ENCODE data around the gene CFAP210.

Gene CFAP210

DNA sequence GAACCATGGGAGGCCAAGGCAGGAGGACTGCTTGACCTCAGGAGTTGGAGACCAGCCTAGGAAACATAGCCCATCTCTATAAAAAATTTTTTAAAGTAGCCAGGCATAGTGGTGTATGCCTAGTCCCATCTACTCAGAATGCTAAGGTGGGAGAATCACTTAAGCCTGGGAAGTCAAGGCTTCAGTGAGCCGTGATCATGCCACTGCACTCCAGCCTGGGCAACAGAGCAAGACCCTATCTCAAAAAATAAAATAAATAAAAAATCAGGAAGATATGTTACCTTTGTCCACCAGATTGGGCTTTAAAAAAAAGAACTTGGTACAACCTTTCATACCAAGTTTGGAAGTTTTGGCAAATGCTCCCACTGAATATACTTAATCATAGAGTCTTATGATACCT is 35.3 kb downstream of the CFAP210 start:
- TF ChIP-seq CTCF (IDR thresholded peaks at IDR 0.05; ENCODE audit: insufficient read depth, low read depth, low read length, missing control alignments): no peak
- no peak overlapping the region for H3K4me3 ChIP-seq (ENCODE audit: low read depth, low read length)
- no peak for DNase-seq (ENCODE audit: low read depth)

DNA sequence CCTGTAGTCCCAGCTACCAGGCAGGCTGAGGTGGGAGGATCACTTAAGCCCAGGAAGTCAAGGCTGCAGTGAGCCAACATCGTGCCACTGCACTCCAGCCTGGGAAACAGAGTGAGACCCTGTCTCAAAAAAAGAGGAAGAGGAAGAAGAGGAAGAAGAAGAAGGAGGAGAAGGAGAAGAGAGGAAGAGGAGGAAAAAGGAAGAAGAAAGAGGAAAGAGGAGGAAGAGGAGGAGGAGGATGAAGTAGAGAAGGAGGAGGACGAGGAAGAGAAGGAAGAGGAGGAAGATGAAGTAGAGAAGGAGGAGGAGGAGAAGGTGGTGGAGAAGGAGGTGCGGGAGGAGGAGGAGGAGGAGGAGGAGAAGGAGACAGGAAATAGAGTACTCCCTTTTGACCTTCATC is 38.0 kb downstream of the CFAP210 start:
- H3K4me3 ChIP-seq (ENCODE audit: low read depth, low read length): no peak overlapping the region
- DNase-seq (ENCODE audit: low read depth): no peak
- TF ChIP-seq CTCF (IDR thresholded peaks at IDR 0.05; ENCODE audit: insufficient read depth, low read depth, low read length, missing control alignments): no peak

GRCh38 chr2:169653636-169654035 is 40.6 kb downstream of the CFAP210 start:
- TF ChIP-seq CTCF (IDR thresholded peaks at IDR 0.05; ENCODE audit: insufficient read depth, low read depth, low read length, missing control alignments): no peak
- no peak for DNase-seq (ENCODE audit: low read depth)

DNA sequence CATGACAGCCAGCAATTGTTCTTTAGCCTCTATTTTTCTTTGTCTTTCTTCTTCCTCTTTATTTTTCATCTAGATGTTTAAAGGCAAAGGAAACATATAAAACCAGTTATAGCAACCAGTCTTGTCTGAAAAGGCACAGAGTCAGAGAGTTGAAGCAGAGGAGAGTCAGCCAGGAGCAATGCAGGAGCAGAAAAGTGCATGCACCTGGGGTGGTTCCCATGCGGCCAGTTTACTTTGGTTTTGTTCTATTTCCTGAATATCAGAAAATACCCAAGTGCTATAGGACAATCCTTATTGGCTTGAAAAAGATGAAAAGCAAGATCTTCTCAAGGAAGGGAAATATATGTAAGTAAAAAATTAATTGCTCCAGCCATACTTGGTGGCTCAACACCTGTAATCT is 44.9 kb downstream of the CFAP210 start:
- no peak for DNase-seq (ENCODE audit: low read depth)
- H3K4me3 ChIP-seq (ENCODE audit: low read depth, low read length): no peak overlapping the region
- TF ChIP-seq CTCF (IDR thresholded peaks at IDR 0.05; ENCODE audit: insufficient read depth, low read depth, low read length, missing control alignments): no peak

More at GRCh38 chr2:169653636-169654035, 40.6 kb downstream of the CFAP210 start:
- H3K4me3 ChIP-seq (ENCODE audit: low read depth, low read length): no peak overlapping the region

GRCh38 chr2:169647496-169647895 is 46.7 kb downstream of the CFAP210 start:
- H3K4me3 ChIP-seq (ENCODE audit: low read depth, low read length): no peak overlapping the region
- no peak for TF ChIP-seq CTCF (IDR thresholded peaks at IDR 0.05; ENCODE audit: insufficient read depth, low read depth, low read length, missing control alignments)
- no peak for DNase-seq (ENCODE audit: low read depth)

DNA sequence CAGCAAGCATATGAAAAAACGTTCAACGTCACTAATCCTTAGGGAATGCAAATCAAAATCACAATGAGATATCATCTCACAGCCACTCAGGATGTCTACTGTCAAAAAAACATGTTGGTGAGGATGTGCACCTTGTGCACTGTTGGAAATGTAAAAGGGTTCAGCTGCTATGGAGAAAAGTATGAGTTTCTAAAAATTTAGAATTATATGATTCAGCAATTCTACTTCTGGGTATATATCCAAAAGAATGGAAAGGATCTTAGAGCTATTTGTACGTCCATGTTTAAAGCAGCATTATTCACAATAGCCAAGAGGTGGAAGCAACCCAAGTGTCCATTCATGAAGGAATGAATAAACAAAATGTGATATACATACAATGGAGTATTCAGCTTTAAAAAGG is 50.0 kb downstream of the CFAP210 start:
- DNase-seq (ENCODE audit: low read depth): no peak
- H3K4me3 ChIP-seq (ENCODE audit: low read depth, low read length): no peak overlapping the region
- TF ChIP-seq CTCF (IDR thresholded peaks at IDR 0.05; ENCODE audit: insufficient read depth, low read depth, low read length, missing control alignments): no peak

GRCh38 chr2:169641464-169641863 is 52.7 kb downstream of the CFAP210 start:
- no peak for DNase-seq (ENCODE audit: low read depth)
- H3K4me3 ChIP-seq (ENCODE audit: low read depth, low read length): no peak overlapping the region
- no peak for TF ChIP-seq CTCF (IDR thresholded peaks at IDR 0.05; ENCODE audit: insufficient read depth, low read depth, low read length, missing control alignments)
